ENCODE results near the gene EIF4ENIF1.
A peak's percentile ranks its signal among the peaks of the same experiment; 100 is the strongest.
"Not testable (repeated sequence)": the region's sequence is repeated elsewhere in the genome, so short reads cannot be mapped to it uniquely, and the experiment has no call there.

Gene EIF4ENIF1

DNA sequence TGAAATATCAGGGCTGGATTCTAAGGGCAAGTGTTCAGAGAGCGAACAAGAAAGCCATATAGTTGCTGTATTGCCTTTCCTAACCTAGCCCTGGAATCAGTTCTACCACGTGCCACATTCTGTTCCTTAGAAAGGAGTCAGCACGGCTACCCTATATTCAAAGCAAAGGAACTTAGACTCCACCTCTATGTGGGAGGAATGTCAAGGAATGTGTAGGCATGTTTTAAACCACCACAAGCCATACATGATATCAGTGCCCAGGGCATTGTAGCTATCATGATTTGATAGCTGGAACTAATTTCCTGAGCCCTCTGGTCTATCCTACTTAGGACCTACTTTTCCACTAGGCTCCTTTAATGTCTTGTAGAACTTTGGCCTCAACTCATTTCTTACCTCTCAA lies 2.5 kb upstream of the EIF4ENIF1 start:
- ATAC-seq (no peak), DNase-seq (no peak)

DNA sequence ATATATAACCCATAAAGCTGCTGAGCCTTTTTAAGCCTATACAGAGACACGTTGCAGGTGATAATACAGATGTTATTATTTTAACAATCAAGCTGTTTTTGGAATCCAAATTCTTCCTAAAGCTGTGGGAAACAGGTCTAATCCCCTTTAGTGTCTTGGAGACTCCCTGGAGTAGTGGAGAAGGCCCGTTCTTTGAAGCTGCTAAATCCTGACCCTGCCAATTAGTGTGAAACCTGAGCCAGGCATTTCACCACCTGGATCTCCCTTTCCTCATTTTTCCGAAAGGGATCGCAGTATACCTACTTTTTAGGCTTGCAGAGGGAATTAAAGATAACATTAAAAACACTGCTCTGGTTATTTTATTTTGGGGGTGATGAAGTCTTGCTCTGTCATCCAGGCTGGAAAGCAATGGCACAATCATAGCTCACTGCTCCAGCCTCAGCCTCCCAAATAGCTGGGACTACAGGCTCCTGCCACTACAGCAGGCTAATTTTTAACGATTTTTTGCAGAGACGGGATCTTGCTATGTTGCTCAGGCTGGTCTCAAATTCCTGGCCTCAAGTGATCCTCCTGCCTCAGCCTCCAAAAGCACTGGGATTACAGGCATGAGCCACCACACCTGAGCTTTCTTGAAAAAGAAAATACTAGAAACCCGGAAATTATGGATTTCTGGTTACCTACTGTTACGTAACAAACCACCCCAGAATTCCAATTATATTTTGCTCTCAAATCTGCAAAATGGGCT lies 1.7 kb upstream of the EIF4ENIF1 start:
- ATAC-seq (no peak), DNase-seq (no peak)

DNA sequence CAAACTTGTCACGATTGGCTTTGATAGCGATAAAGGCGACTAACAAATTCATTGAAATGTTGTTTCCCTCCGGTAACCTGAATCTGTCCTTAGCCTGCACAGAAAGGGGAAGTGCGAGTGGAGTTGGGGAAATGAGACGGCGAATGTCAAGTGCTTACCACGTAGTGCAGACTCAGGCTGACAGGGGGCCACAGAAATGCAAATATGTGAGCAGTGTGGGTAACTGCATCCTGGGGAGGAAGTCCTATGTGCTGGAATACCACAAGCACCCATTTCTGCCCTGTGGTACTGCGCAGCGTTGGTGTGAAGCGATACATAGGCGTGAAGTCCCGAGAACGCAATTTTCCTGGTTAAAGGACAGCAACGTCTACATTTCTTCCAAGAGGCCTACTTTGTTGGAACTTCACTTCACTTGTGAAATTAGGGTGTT lies 869 bp upstream of the EIF4ENIF1 start:
- peak; percentile 71 for DNase-seq
- peak; percentile 77 for ATAC-seq

DNA sequence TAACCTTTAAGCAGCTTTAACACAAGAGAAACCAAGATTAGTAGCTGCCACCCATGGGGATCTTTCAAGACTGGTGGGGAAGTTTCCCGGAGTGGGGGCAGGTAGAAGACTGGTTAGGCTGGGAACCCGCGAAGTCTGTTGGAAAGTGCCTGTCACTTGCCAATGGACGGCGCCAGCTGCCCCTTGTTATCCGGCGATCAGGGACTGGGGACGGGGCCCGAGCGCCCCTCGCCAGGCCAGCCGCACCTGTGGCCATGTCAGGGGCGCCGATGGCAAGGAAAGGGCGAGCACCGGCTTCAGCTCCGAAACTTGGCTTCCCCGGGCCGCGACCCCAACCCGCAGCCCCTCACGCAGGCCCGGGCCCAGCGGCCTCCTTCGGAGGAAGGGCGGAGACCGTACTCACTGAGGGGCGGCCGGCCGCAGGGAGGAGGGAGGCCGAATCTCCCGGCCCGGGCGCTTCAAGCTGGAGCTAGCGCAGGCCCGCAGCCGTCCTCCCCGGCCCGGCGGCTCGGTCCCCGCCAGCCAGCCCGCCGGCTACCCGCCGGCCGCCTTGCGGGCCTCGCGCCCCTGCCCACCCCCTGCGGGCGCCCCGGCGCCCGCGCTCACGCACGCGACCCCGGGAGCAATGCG lies 539 bp downstream of the EIF4ENIF1 start:
- ATAC-seq, result peak; percentile 35

DNA sequence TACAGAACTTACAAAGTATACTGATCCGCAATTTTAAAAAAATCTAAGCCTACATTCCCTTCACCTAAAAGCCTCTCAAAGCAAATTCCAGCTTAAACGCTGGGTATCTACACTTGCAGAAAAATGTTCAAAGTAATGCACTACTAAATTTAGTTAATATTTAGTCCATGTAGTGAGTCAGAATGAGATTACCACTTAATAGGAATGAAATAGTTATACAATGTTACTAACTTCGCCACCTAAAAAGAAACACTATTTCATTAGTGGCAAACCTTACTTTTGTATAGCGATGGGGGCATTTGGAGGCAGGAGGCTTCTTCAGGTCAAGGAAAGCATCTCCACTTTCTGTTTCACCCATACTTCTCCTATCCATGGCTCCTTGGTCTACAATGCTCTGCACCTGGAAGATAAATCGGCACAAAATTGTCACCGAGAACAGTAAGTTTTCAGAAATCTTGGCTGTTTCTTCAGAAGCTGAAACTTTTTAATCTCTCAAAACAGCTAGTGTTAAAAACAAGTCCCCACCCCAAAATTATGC lies 1.2 kb downstream of the EIF4ENIF1 start:
- ATAC-seq, result no peak
- no peak for DNase-seq

More for the DNA sequence above, 539 bp downstream of the EIF4ENIF1 start:
- DNase-seq, result peak; percentile 60

DNA sequence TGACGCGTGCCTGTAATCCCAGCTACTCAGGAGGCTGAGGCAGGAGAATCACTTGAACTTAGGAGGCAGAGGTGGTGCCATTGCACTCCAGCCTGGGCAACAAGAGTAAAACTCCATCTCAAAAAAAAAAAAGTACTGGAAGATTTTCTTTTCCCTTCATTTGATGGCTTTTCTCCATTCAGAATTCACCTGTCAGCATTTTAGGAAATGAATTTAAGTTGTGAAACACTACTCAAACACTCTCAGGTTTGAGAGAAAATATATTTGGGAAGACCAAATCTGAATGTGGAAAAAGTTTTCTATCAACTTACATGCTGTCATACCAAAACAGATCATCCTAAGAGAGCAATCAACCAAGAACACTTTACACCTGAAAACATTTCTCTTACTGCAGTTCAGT lies 2.7 kb downstream of the EIF4ENIF1 start:
- DNase-seq (no peak), ATAC-seq (no peak)

DNA sequence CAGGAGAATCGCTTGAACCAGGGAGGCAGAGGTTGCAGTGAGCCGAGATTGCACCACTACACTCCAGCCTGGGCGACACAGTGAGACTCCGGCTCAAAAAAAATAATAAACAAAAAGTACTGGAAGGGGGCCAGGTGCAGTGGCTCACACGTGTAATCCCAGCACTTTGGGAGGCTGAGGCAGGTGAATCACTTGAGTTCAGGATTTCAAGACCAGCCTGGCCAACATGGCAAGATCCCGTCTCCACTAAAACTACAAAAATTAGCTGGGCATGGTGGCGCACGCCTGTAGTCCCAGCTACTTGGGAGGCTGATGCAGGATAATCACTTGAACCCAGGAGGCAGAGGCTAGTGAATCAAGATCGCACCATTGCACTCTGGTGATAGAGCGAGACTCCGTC lies 3.3 kb downstream of the EIF4ENIF1 start:
- ATAC-seq, DNase-seq: not testable (repeated sequence)

DNA sequence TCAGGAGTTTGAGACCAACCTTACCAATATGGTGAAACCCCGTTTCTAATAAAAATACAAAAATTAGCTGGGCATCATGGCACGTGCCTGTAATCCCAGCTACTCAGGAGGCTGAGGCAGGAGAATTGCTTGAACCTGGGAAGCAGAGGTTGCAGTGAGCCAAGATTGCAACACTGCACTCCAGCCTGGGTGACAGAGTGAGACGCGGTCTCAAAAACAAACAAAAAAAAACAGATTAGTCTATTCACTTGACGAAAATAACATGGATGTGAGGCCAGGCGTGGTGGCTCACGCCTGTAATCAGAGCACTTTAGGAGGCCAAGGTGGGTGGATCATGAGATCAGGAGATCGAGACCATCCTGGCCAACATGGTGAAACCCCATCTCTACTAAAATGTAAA lies 7.2 kb downstream of the EIF4ENIF1 start:
- ATAC-seq, DNase-seq: not testable (repeated sequence)

DNA sequence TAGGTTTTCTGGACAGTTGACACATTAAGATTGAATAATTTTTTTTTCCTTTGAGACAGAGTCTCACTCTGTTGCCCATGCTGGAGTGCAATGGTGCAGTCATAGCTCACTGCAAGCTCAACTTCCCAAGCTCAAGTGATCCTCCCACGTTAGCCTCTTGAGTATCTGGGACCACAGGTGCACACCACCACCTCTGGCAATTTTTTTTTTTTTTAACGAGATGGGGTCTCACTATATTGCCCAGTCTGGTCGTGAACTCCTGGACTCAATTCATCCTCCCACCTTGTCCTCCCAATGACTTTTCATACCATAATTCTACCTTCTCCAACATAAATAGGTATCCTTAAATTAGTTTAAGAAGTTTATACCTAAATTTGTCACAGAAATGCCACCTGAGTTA lies 8.5 kb downstream of the EIF4ENIF1 start:
- DNase-seq (no peak), ATAC-seq (no peak)

DNA sequence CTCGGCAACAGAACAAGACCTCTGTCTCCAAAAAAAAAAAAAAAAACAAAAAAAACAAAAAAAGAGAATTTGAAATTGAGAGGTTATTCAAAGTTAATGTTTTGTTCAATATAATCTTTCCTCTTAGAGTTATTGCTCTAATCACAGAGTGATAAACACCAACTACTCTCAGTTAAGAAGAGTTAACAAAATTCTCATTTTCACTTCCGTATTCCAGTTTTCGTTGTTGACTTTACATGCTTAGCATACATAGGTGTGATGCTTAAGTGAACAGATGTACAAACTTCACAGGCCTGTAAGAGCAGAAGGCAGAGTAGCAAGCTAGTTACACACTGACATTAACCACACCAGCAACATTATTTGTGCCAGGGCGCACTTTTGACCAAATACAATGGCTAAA lies 12.3 kb downstream of the EIF4ENIF1 start:
- no peak for DNase-seq
- ATAC-seq, result no peak

DNA sequence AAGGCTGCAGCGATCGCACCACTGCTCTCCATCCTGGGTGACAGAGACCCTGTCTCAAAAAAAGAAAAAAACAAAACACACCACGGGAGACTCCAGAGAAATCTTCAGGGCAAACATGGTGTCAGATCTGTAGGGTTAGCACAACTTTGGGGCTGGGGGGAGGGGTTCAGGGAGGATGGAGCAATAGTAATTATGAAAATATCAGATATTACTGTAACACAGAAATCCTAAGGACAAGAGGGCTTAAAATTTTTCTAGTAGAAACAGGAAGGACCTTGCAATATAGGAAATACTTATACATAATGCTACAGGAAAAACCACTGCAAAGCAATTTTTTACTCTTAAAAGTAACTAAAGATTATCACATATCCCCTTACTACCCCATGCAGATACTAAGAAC lies 13.8 kb downstream of the EIF4ENIF1 start:
- ATAC-seq (no peak), DNase-seq (no peak)

DNA sequence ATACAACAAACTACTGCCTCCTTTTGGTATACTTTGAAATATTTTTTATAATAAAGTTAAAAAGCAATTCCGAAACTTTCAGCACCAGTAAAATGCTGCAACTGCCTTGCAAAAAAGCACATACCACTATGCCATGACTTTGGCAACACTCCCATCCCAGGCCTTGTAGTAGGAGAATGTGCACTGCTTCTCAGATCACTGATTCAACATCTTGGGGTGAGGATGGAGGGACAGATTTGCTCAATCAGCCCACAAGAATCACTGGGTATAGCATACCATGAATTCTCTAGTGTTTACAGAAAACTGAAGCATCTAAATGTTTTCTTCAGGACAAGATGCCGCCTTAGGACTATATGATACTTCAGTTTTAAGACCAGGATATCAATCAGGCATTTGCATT lies 14.9 kb downstream of the EIF4ENIF1 start:
- DNase-seq (no peak), ATAC-seq (no peak)

DNA sequence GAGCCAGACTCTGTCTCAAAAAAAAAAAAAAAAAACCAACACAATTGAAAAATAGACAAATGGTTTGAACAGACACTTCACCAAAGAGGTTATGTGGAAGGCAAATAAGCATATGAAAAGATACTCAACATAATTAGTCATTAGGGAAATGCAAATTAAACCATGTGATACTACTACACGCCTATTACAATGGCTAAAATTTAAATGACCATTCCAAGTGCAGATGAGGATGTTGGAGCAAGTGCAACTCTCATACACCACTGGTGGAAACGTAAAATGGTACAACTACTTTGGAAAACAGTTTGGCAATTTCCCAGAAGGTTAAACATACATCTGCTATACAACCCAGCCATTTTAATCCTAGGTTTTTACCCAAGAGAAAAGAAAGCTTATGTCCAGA lies 24.3 kb downstream of the EIF4ENIF1 start:
- DNase-seq, result no peak
- ATAC-seq, result no peak

DNA sequence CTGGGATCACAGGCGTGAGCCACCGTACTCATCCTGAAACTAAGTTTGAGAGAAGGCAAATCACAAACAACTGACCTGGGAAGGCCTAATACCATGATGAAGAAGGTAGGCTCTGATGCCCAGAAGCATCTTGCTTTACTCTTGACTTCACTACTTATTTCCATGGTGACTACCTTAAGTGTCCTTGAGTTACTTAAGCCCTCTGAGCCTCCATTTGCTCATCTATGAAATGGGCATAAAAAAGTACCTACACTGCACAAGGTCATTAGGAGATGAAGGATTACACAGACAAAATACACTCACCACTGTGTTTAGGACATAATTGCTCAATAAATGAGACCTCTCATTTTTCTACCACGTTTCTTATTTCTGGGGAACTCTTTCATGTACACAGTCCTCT lies 27.9 kb downstream of the EIF4ENIF1 start:
- no peak for ATAC-seq

DNA sequence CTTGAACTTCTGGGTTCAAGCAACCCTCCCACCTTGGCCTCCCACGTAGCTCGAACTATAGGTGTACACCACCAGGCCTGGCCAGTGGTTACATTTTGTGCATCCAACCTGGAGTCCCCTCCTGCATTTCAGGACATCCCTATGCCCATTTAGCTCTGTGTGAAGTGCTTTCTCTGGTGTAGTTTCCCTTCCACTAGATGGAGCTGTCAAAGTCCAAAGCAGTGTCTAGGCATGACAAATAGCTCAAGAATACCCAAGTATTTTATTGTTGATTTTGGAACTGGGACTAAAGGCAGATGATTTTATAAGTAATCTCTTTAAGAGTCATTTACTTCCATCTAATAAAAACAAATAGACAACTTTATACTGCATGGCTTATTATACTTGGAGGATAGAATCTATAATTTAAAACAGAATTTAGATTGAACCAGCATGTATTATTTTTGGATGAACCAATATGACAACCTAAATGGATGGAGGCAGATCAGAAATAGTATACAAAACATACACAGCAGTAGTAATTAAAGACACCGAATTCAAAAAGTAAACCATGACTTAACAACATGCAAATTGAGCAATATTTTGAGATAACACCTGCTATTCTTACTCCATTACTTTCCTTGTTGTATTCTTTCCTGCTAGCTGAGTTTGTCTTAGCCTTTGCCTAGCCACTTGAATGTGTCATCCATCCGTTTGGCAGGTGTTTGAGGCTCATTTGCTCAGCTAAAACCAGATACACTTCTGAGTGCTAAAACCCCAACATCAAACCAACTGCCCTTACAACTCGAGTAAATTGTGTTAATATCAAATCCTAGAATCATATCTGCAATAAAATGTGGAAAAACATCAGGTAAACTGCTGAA lies 37.7 kb downstream of the EIF4ENIF1 start:
- no peak for DNase-seq
- peak; percentile 49 for ATAC-seq

More for the DNA sequence above, 27.9 kb downstream of the EIF4ENIF1 start:
- DNase-seq, result no peak

DNA sequence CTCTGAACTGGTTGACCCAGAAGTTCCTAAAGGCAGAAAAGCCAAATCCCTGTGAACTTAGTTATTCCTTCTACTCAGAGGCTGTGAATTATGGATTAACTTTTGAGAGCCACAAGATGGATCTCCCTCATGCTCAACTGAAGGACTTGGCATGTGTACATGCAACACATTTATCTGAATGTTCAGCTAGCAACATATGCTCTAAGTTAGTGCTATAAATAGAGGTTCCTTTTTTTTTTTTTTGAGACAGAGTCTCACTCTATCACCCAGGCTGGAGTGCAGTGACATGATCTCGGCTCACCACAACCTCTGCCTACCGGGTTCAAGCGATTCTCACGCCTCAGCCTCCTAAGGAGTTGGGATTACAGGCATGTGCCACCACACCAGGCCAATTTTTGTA lies 40.1 kb downstream of the EIF4ENIF1 start:
- no peak for ATAC-seq
- no peak for DNase-seq

DNA sequence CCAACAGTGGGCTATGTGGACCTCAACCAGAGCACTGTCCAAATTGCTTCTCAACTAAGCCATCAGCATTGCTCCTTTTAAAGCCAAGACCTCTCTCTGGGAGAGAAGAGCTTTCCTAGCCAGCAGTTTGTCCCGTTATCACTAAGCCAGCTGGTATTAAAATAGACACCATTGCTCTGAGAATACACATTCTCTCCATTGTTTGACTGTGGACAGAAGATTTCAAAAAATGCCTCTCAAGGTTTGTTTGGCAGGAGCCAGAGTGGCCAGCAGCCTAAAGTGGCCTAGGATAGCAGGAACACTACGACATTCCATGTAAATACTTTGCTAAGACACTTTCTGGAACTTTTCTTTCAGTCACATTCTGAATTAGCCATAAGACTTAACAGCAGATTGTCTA lies 41.3 kb downstream of the EIF4ENIF1 start:
- DNase-seq (no peak), ATAC-seq (no peak)

DNA sequence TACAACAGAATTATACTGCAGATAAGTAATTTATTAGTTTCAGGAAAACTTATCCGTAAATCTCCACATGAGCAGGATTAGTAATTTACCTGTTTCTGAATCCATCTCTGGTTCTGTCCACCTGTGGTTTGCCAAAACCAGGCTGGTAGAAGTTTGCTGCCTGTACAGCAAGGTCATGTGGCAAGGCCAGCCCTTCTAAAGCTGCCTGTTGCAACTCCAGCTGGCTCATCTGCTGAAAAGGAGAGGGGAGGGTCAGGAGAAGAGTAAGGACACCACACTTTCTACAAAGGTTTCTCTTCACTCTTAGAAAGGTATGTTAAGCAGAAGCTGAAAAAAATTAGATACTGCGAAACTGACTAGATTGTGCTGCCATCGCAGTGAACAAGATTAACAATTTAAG lies 42.3 kb downstream of the EIF4ENIF1 start:
- no peak for ATAC-seq
- no peak for DNase-seq

DNA sequence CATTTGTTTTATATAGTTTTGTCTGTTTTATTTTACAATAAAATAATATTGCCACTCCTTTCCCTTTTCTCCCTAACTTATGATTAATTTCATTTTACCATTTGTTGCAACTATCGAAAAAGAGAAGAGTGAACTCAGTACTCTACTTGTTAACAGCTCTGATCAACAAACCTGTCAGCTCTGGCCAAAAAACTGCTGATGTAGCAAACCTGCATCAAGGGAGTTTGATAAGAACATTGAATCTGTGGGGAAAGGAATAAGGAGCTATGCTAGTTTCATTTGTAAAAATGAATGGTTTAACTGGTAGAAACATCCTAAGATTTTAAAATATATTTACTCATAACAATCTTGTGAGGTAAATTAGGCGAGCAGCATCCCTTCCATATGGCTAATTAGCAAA lies 42.9 kb downstream of the EIF4ENIF1 start:
- DNase-seq (no peak), ATAC-seq (no peak)

DNA sequence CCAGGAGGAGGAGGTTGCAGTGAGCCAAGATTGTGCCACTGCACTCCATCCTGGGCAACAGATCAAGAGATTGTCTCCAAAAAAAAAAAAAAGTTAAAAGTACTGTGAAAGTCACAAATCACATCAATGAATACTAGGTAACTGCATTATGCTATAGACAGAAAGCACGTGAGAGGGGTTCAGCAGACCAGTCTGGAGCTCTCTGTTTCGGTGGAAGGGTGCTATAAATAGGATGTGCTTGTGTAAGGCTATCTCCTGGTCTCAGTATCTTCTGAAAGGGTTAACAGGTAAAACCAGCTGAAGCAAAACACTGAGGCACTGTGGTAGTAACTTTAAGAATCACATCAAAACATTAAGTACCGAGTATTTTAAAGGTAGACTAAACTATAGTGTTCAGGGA lies 43.4 kb downstream of the EIF4ENIF1 start:
- ATAC-seq, result no peak
- DNase-seq, result no peak

DNA sequence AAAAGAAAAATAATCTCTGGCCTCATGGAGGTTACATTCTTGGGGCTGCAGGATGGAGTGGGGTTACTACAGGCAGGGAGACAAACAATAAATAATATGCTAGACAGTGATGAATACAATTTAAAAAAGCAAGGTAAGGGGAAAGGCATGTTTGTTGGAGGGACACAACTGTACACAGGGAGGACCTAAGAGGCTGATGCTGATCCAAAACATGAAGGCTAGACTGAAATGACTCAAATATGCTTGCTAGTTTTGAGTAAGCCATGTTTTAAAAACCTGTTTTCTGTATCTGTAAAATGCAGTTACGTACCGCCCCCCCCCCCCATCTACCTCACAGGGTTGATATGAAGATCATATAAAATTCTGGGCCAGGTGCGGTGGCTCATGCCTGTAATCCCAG lies 44.0 kb downstream of the EIF4ENIF1 start:
- ATAC-seq (no peak), DNase-seq (no peak)

DNA sequence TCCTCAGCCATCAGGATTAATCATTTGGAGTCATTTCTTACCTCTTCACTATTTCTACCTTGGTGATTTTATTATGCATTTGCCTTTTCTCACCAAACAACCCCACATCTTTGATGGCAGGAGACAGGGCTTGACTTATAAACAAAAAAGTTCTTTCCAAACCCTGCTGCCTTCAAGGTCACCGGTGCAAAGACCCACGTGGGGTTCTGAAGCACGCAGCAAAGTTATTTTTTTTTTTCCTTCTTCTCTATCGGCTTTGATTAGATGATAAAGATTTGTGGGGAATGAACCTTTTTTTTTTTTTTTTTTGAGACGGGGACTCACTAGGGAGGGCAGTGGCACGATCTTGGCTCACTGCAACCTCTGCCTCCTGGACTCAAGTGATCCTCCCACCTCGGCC lies 46.1 kb downstream of the EIF4ENIF1 start:
- DNase-seq (no peak), ATAC-seq (no peak)

All from stimulated activated naive CD8-positive, alpha-beta T cell treated with anti-CD3 and anti-CD28 coated beads, Interleukin-15, Interleukin-2, amounts not matched to agents 100 U/mL and 50 U/mL, for 24 hours (primary cell).